Ramos (cell line): ENCODE measurements around the gene SLC50A1.

Source experiments
- in situ Hi-C: fragments of 300-500 bp; cut with MboI; formaldehyde crosslinking; loops from one replicate; pipeline ENCODE4 v1.14.3; 2022; ENCODE audit warnings: low sequenced_read_pairs; ENCODE audit not compliant: unreplicated experiment

Gene SLC50A1

GRCh38 chr1:155168105-155168445, 32.4 kb downstream of the SLC50A1 start:
- in situ Hi-C loops = loop anchor here (5.0 kb wide), 1 partner anchor 76 kb away; no protein-coding TSS in a partner anchor

DNA sequence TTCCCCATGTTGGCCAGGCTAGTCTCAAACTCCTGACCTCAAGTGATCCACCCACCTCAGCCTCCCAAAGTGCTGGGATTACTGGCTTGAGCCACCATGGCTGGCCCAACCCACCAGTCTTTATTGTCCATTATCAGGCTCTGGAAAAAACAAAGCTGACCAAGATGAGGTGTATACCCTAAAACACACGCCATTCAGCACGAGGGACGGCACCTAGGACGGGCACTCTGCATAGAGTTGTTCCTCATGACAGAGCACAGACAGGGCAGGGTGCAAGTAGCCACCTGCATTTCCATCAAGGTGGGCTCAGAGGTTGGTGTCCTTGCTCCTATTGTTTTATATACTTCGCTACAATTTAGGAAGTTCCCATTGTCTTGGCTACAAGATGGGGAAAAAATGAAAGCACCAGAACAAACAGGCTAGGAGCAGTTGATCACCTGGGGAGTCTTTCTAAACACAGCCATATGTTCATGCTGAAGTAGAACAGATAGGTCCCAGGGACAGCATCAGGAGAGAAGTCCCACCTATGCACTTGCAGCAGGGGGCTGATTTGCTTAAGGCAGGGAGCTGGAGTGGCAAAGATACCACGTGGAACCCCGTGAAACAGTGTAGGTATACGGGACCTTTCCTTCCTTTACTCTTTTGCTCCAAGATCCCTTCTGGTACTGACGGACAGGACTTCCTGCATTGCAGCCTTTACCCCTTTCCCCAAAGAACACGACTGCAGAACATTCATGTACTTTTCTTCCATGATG, 33.0 kb downstream of the SLC50A1 start:
- in situ Hi-C loops = loop anchor here (5.0 kb wide), 1 partner anchor 76 kb away; no protein-coding TSS in a partner anchor

DNA sequence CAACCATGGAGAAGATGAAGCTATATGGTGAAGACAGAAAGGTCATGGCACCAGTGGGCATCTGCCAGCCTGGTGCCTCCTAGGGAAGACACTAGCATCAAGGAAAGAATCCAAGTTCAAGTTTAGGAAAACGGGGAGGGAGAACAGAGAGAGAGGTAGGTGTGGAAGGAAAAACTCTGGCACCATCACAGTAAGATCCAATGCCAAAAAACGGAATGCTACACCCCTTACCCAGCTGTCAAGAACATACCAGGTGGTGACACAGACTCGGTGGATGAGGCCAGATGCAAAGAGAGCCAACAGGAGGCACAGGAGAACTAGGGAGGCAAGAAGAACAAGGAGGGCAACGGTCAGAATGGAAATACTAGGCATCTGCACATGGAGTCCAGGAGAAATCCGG, 33.9 kb downstream of the SLC50A1 start:
- in situ Hi-C loops = loop anchor here (5.0 kb wide), 1 partner anchor 77 kb away; no protein-coding TSS in a partner anchor

- in situ Hi-C loops = no loop called here
Observed at GRCh38 chr1:155170101-155170785, 34.6 kb downstream of the SLC50A1 start.

- in situ Hi-C loops = no loop called here
Observed at GRCh38 chr1:155170806-155171205, 35.2 kb downstream of the SLC50A1 start.

GRCh38 chr1:155171836-155172731, 36.4 kb downstream of the SLC50A1 start:
- in situ Hi-C loops = no loop called here

GRCh38 chr1:155172732-155173477, 37.3 kb downstream of the SLC50A1 start, which contains the start of gene KRTCAP2:
Gene KRTCAP2 (minus strand): TSS chr1:155173304. CDS start chr1:155173224, 80 bp downstream.
- in situ Hi-C loops = no loop called here

DNA sequence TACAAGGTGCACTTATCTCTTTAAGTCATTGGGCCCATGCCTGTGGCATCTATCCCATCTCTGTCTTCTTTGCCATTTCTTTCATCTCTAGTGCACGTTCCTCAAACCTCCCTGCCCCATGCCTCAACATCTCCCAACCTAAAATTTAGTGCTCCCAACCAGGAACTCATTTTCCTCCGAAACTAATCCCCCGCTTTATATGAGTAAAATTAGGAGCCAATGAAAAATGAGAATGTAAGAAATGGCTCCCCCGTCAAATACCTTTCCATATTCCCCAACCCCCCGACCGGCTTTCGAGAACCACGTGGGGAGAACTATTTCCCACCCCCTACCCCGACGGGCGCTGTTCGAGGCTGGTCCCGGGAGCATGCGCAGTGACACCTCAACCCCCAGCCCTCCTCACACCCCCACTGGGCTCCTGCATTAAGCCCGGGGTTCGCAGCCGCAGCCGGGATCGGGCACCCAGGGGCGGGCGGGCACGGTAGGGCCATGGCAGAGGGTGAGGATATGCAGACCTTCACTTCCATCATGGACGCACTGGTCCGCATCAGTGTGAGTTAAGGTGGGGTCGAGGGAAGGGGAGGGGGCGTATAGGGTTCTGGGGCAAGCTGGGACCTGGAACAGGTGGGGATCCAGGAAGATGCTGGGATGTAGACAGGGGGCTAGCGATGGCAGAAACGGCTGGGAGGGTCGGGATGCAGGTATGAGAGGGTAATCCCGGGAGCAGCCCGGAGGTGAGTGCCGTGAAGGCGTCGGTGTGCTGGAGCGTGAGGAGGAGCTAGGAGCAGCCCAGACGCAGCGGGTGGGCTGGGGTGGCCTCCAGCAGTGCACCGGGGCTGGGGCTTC, 38.0 kb downstream of the SLC50A1 start, which contains the start of gene TRIM46:
Gene TRIM46 (plus strand): TSS at position 372 of the 846 bp plus-strand sequence. CDS start 118 bp downstream, at position 490.
- in situ Hi-C loops = no loop called here

- in situ Hi-C loops = no loop called here
Observed at GRCh38 chr1:155174324-155175280, 39.0 kb downstream of the SLC50A1 start.

DNA sequence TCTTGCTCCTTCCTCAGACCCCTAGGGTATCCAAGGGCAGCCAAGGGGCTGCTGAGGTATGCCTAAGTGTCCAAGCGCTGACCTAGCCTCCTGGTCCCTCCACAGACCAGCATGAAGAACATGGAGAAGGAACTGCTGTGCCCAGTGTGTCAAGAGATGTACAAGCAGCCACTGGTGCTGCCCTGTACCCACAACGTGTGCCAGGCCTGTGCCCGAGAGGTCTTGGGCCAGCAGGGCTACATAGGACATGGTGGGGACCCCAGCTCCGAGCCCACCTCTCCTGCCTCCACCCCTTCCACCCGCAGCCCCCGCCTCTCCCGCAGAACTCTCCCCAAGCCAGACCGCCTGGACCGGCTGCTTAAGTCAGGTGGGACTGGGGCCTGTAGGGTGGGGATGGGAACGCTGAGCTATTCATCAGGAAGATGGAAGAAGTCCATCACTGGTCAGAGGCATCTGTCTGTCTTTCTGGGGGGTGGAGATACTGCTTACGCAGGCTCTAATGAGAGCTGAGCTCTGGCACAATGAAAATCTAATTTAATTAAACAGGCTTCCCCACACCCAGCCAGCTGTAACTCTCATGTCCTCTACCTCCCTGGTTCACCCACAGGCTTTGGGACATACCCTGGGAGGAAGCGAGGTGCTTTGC, 39.8 kb downstream of the SLC50A1 start:
- in situ Hi-C loops = no loop called here

DNA sequence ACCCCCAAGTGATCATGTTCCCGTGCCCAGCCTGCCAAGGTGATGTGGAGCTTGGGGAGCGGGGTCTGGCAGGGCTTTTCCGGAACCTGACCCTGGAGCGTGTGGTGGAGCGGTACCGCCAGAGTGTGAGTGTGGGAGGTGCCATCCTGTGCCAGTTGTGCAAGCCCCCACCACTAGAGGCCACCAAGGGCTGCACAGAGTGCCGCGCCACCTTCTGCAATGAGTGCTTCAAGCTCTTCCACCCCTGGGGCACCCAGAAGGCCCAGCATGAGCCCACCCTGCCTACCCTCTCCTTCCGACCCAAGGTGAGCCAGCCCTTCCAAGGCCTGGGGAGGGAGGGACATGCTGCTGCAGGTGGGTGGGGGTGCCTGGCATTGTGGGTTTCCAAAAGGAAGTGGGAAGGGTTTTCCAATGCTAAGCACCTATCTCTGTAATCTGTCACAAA, 40.3 kb downstream of the SLC50A1 start:
- in situ Hi-C loops = no loop called here

DNA sequence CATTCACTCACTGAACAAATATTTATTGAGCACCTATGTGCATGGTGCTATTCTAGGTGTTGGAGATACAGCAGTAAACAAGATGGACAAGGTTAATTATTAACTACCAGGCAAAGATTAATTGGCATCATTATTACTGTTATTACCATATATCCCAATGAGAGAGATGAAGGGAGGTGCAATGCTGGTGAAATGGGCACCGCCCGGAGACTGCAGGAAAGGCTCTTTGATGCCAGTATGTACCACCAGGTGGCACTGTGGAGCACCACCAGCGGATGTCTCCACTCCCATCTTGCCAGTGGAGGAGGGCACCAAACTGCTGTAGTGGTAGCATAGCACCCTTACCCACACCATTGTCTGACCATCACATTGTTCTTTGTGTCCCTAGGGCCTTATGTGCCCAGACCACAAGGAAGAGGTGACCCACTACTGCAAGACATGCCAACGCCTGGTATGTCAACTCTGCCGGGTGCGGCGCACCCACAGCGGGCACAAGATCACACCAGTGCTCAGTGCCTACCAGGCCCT, 41.0 kb downstream of the SLC50A1 start:
- in situ Hi-C loops = no loop called here

DNA sequence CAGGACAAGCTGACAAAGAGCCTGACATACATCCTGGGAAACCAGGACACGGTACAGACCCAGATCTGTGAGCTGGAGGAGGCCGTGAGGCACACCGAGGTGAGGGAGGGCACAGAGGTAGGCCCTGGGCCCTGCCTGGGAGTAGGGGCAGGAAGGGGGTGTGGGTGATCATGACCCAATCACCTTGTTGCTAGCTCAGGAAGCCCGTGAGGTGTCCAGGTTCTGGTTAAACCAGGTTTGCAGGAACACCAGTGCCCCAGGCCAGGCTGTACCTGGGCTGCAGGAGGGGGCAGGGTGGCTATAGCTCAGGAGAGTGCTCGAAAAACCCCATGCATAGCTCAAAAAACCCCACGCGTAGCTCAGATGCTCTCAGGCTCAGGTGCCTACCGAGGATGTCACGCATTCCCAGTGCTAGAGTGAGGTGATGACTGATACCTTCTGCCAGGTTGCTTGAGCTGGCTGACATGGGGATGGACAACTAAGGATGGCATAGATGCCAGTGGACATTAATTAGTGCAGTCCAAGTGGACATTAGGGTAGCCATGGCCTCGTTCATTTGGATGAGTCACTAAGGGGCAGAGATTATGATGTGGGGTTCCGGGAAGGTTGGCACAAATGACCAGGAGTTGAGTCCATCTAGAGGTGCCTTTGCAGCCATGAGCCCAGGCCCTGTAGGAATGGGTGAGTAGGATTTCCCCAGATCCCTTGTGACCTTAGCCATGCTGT, 41.7 kb downstream of the SLC50A1 start:
- in situ Hi-C loops = no loop called here

DNA sequence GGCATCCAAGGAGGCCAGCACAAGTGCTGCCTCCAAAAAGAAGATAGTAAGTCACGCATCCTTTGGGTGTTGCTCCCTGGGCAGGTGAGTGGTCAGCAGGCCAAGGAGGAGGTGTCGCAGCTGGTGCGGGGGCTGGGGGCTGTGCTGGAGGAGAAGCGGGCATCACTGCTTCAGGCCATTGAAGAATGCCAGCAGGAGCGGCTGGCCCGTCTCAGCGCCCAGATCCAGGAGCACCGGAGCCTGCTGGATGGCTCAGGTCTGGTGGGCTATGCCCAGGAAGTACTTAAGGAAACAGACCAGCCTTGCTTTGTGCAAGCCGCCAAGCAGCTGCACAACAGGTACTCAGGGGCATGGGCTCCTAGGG, 42.2 kb downstream of the SLC50A1 start:
- in situ Hi-C loops = no loop called here

GRCh38 chr1:155178441-155179111, 42.9 kb downstream of the SLC50A1 start:
- in situ Hi-C loops = no loop called here
